ENCODE results near the gene CECR2. TPM values are rescaled to one million over a fixed set of nuclear protein-coding genes. Genes with fewer than 3 reads are reported as not detected.

CECR2 gene
- total RNA-seq, 1 experiment from 2014 or later, result 154 TPM

- Histone ChIP-seq H3K27me3 (ENCODE audit: insufficient read depth, low read length) (no peaks in the 10 kb centered on the region), H4K5ac (ENCODE audit: insufficient read length, low read depth, low read length) (no peak overlapping the region), H2AK5ac (ENCODE audit: insufficient read length, low read length) (no peak overlapping the region), H3K4ac (ENCODE audit: low read depth, low read length) (no peak overlapping the region), H3K9me3 (ENCODE audit: control insufficient read depth, low read depth, low read length) (no peaks in the 10 kb centered on the region), H3K9ac (ENCODE audit: extremely low read depth, insufficient read length, low read length) (no peak overlapping the region), H4K91ac (ENCODE audit: insufficient read length, low read depth, low read length) (no peak overlapping the region), H4K8ac (replicated peaks; ENCODE audit: insufficient read length, low read depth, low read length) (no peak overlapping the region), H2BK20ac (ENCODE audit: low read depth, low read length, poor library complexity, severe bottlenecking) (no peak overlapping the region), H3K4me2 (ENCODE audit: insufficient read depth, insufficient read length, low read length) (no peak overlapping the region), H3K23me2 (ENCODE audit: insufficient read length, low read depth, low read length, poor library complexity, severe bottlenecking) (no peaks in the 10 kb centered on the region), H3K79me1 (ENCODE audit: insufficient read depth, low read depth, low read length, poor library complexity, severe bottlenecking) (no peaks in the 10 kb centered on the region), H2BK5ac (ENCODE audit: insufficient read length, low read length) (no peak overlapping the region), H2AFZ (ENCODE audit: low read length) (no peak overlapping the region), H3K56ac (ENCODE audit: insufficient read length, low read depth, low read length) (no peak overlapping the region), H3K4me1 (ENCODE audit: insufficient read depth, low read length) (peaks cover 3% of the 10 kb centered on the region), H3K79me2 (ENCODE audit: insufficient read depth, low read length) (no peaks in the 10 kb centered on the region), H2BK120ac (ENCODE audit: low read depth, low read length, poor library complexity, severe bottlenecking) (no peak overlapping the region), H4K20me1 (ENCODE audit: control insufficient read depth, insufficient read depth, insufficient read length) (no peaks in the 10 kb centered on the region), H3T11ph (ENCODE audit: low read length) (no peak overlapping the region), H3K27ac (ENCODE audit: insufficient read length, low read depth, low read length) (no peak overlapping the region), H3K14ac (ENCODE audit: insufficient read depth, low read length) (no peak overlapping the region), H2BK15ac (ENCODE audit: low read depth, low read length) (no peak overlapping the region), H3K23ac (ENCODE audit: insufficient read length, low read depth, low read length) (no peak overlapping the region), H2BK12ac (ENCODE audit: insufficient read length, low read depth, low read length) (no peak overlapping the region), H3K18ac (ENCODE audit: insufficient read length, low read depth, low read length) (no peak overlapping the region)
- TF ChIP-seq, protein P1, sequence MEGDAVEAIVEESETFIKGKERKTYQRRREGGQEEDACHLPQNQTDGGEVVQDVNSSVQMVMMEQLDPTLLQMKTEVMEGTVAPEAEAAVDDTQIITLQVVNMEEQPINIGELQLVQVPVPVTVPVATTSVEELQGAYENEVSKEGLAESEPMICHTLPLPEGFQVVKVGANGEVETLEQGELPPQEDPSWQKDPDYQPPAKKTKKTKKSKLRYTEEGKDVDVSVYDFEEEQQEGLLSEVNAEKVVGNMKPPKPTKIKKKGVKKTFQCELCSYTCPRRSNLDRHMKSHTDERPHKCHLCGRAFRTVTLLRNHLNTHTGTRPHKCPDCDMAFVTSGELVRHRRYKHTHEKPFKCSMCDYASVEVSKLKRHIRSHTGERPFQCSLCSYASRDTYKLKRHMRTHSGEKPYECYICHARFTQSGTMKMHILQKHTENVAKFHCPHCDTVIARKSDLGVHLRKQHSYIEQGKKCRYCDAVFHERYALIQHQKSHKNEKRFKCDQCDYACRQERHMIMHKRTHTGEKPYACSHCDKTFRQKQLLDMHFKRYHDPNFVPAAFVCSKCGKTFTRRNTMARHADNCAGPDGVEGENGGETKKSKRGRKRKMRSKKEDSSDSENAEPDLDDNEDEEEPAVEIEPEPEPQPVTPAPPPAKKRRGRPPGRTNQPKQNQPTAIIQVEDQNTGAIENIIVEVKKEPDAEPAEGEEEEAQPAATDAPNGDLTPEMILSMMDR (conservative IDR thresholded peaks at IDR 0.05), result peak; percentile 72
- peak overlapping the region in 2 of 3 experiments; percentile 2 to 15; a peak in 2 of 7 replicates for H3K27ac Mint-ChIP-seq
- no peaks in the 10 kb centered on the region for H3K9me3 Mint-ChIP-seq
- peaks cover 13 to 14% of the 10 kb centered on the region in 2 experiments for H3K4me1 Mint-ChIP-seq
- peak; percentile 59 for DNase-seq
- peaks cover 59 to 87% (median 79%) of the 10 kb centered on the region in 3 experiments; a peak in 6 of 7 replicates for H3K36me3 Mint-ChIP-seq (ENCODE audit: insufficient read depth in 1 of 3, low read depth in 3 of 3)
- no peak overlapping the region for H3K4me3 Mint-ChIP-seq
- WGBS (ENCODE audit: extremely low coverage, insufficient read length, low lambda C conversion rate), result no CpG with 5 or more reads among the region's 15 CpGs
- H3K27me3 Mint-ChIP-seq (ENCODE audit: low read depth), result no peaks in the 10 kb centered on the region; the same call in 1 of the 2 replicates
Observed at GRCh38 chr22:17540481-17540880, 171.2 kb downstream of the CECR2 start.
